Activated naive CD4-positive, alpha-beta T cell treated with anti-CD3 and anti-CD28 coated beads, Interleukin-2, amount 50 U/mL, for 24 hours (primary cell): ENCODE data around the gene GJA1.
"Not testable (repeated sequence)": the region's sequence is repeated elsewhere in the genome, so short reads cannot be mapped to it uniquely, and the experiment has no call there.

Experiments used
- H3K27ac Mint-ChIP-seq: one replicate; pipeline ENCODE4 v1.8.0; 2021; ENCODE audit warnings: mild to moderate bottlenecking, mixed read lengths
- H3K27me3 Mint-ChIP-seq: one replicate; pipeline ENCODE4 v1.8.0; 2021; ENCODE audit warnings: mixed read lengths
- H3K36me3 Mint-ChIP-seq: one replicate; pipeline ENCODE4 v1.8.0; 2021; ENCODE audit warnings: mixed read lengths
- H3K4me1 Mint-ChIP-seq: one replicate; pipeline ENCODE4 v1.8.0; 2021; ENCODE audit warnings: mixed read lengths
- H3K4me3 Mint-ChIP-seq: one replicate; pipeline ENCODE4 v1.8.0; 2021; ENCODE audit warnings: mild to moderate bottlenecking, mixed read lengths
- H3K9me3 Mint-ChIP-seq: one replicate; pipeline ENCODE4 v1.8.0; 2021; ENCODE audit warnings: mixed read lengths

Gene GJA1

DNA sequence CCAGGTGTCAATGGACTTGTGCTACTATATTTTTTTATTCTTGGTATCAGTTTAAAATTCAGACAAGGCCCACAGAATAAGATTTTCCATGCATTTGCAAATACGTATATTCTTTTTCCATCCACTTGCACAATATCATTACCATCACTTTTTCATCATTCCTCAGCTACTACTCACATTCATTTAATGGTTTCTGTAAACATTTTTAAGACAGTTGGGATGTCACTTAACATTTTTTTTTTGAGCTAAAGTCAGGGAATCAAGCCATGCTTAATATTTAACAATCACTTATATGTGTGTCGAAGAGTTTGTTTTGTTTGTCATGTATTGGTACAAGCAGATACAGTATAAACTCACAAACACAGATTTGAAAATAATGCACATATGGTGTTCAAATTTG is 13.1 kb downstream of the GJA1 start:
- H3K27me3 Mint-ChIP-seq, H3K9me3 Mint-ChIP-seq, H3K36me3 Mint-ChIP-seq, H3K27ac Mint-ChIP-seq, H3K4me1 Mint-ChIP-seq, H3K4me3 Mint-ChIP-seq: not testable (repeated sequence)

DNA sequence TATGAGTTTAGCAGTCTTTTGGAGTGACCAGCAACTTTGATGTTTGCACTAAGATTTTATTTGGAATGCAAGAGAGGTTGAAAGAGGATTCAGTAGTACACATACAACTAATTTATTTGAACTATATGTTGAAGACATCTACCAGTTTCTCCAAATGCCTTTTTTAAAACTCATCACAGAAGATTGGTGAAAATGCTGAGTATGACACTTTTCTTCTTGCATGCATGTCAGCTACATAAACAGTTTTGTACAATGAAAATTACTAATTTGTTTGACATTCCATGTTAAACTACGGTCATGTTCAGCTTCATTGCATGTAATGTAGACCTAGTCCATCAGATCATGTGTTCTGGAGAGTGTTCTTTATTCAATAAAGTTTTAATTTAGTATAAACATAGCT is 13.9 kb downstream of the GJA1 start:
- Mint-ChIP-seq H3K9me3 (no peaks in the 10 kb centered on the region), H3K36me3 (no peaks in the 10 kb centered on the region), H3K27ac (no peak overlapping the region), H3K27me3 (no peaks in the 10 kb centered on the region), H3K4me3 (no peak overlapping the region), H3K4me1 (no peaks in the 10 kb centered on the region)

DNA sequence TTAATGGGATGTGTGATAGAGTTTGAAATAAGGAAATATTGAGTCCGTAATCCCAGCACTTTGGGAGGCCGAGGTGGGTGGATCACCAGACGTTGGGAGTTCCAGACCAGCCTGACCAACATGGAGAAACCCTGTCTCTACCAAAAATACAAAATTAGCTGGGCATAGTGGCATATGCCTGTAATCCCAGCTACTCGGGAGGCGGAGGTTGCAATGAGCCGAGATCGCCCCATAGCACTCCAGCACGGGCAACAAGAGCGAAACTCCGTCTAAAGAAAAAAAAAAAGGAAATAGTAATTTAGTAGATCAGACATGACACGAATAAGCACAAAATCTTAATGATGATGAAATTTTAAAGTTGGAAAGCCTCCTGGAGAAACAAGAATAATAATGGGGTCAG is 14.8 kb downstream of the GJA1 start:
- H3K27ac Mint-ChIP-seq = no peak overlapping the region
- H3K4me1 Mint-ChIP-seq = no peaks in the 10 kb centered on the region
- no peaks in the 10 kb centered on the region for H3K36me3 Mint-ChIP-seq
- H3K9me3 Mint-ChIP-seq = no peaks in the 10 kb centered on the region
- no peak overlapping the region for H3K4me3 Mint-ChIP-seq
- H3K27me3 Mint-ChIP-seq = no peaks in the 10 kb centered on the region

- no peaks in the 10 kb centered on the region for H3K36me3 Mint-ChIP-seq
Observed at GRCh38 chr6:121451250-121451649, 15.8 kb downstream of the GJA1 start.

DNA sequence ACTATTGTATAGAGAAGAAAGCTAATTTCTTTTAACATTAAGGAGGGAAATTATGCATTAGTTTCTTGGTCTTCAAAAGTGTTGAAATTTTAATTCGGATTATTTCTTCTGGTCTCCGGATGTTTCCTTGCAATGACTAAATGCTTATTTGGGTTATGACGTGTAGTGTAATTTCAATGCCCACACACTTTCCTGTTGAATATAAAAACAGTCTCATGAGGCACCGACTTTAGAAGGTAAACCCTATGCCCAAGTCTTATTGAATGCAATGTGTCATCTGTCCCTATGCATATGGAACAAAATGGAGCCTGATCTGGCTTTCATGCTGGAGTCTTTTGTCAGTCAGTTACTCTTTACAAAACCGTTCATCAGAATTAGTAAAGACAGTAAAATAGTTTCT is 17.7 kb downstream of the GJA1 start:
- H3K36me3 Mint-ChIP-seq = no peaks in the 10 kb centered on the region
- H3K4me1 Mint-ChIP-seq = no peaks in the 10 kb centered on the region
- H3K27me3 Mint-ChIP-seq = no peaks in the 10 kb centered on the region
- no peak overlapping the region for H3K27ac Mint-ChIP-seq
- H3K4me3 Mint-ChIP-seq = no peak overlapping the region
- no peaks in the 10 kb centered on the region for H3K9me3 Mint-ChIP-seq

More at GRCh38 chr6:121451250-121451649, 15.8 kb downstream of the GJA1 start:
- Mint-ChIP-seq H3K27ac (no peak overlapping the region), H3K27me3 (no peaks in the 10 kb centered on the region), H3K9me3 (no peaks in the 10 kb centered on the region), H3K4me3 (no peak overlapping the region), H3K4me1 (no peaks in the 10 kb centered on the region)

- no peak overlapping the region for H3K27ac Mint-ChIP-seq
- H3K4me1 Mint-ChIP-seq = no peaks in the 10 kb centered on the region
- no peaks in the 10 kb centered on the region for H3K36me3 Mint-ChIP-seq
- no peak overlapping the region for H3K4me3 Mint-ChIP-seq
- no peaks in the 10 kb centered on the region for H3K9me3 Mint-ChIP-seq
- H3K27me3 Mint-ChIP-seq = no peaks in the 10 kb centered on the region
Observed at GRCh38 chr6:121460170-121460569, 24.7 kb downstream of the GJA1 start.

DNA sequence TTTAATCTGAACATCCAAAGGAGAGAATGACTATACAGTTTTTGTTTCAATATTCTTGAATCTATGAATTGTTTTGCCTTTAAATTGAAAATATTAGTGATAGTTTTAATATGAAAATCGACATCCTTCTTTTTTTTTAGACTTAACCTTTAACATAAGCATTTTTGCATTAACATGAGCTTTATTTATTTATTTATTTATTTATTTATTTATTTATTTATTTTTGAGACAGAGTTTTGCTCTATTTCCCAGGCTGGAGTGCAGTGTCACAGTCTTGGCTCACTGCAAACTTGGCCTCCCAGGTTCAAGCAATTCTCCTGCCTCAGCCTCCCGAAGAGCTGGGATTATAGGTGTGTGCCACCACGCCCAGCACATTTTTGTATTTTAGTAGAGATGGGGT is 27.6 kb downstream of the GJA1 start:
- no peaks in the 10 kb centered on the region for H3K9me3 Mint-ChIP-seq
- no peaks in the 10 kb centered on the region for H3K4me1 Mint-ChIP-seq
- no peak overlapping the region for H3K27ac Mint-ChIP-seq
- H3K4me3 Mint-ChIP-seq = no peak overlapping the region
- no peaks in the 10 kb centered on the region for H3K27me3 Mint-ChIP-seq
- no peaks in the 10 kb centered on the region for H3K36me3 Mint-ChIP-seq

DNA sequence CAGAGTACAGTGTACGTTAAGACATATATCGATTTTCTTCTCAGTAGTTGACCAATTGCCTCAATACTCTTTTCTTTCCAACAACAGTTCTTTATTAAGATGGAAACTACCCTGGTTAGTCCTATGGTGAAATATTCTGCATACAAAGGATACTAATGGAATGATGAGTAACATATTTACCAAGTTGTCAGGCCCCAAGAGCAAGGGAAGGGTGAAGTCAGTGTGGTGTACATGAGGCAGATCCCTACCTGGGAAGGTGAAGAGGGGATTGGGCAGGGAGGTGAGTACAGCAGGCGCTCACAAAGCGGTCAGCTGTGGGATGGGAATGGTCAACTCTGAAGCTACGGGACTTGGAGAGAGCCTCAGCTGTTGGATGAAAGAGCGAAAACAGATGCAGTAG is 29.7 kb downstream of the GJA1 start:
- no peaks in the 10 kb centered on the region for H3K4me1 Mint-ChIP-seq

DNA sequence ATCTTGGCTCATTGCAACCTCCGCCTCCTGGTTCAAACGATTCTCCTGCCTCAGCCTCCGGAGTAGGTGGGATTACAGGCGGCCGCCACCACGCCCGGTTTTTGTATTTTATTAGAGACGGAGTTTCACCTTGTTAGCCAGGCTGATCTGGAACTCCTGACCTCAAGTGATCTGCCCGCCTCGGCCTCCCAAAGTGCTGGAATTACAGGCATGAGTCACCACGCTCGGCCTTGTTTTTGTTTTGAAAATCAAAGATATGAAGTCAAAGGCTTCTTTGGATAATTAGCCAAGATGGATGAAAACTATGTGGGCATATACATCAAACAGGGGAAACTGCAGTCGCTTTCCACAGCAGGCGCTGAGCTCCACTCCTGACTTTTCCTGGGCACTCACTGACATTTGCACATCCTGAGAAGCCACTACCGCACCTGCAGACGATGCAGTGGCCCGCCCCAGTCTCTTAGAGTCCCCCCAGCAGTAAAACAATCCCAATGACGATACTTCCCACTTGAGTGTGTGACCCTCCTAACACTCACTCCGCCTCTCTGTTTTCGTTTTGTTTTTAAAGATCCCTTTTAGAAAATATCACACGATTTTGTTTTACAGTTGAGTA is 44.1 kb downstream of the GJA1 start:
- no peaks in the 10 kb centered on the region for H3K27me3 Mint-ChIP-seq
- H3K36me3 Mint-ChIP-seq = no peaks in the 10 kb centered on the region
- no peak overlapping the region for H3K27ac Mint-ChIP-seq
- no peaks in the 10 kb centered on the region for H3K9me3 Mint-ChIP-seq
- H3K4me3 Mint-ChIP-seq = no peak overlapping the region
- no peaks in the 10 kb centered on the region for H3K4me1 Mint-ChIP-seq

More for the DNA sequence above, 29.7 kb downstream of the GJA1 start:
- Mint-ChIP-seq H3K9me3 (no peaks in the 10 kb centered on the region), H3K27ac (no peak overlapping the region), H3K36me3 (no peaks in the 10 kb centered on the region), H3K27me3 (no peaks in the 10 kb centered on the region), H3K4me3 (no peak overlapping the region)

DNA sequence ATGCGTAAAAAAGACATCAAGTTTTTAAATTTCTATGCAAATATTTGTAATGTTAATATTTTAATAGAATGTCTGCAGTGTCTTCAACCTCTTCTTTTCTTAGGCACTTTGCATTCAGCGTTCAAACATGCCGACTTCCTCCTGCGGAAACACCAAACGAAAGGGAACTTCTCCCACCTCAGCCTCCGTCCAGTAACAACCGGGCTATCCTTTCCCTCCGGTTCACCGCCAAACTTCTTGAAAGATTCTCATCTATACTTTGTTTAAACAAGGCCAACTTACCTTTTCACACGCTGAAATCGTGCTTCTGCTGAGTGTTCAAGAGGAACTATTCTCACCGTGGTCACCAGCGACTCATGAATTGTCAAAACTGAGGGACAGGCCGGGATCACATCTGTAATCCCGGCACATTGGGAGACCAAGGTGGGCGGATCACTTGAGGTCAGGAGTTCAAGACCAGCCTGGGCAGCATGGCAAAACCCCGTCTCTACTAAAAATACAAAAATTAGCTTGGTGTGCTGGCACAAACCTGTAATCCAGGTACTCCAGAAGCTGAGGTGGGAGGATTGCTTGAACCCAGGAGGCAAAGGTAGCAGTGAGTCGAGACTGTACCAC is 44.8 kb downstream of the GJA1 start:
- Mint-ChIP-seq H3K4me3 (no peak overlapping the region), H3K4me1 (no peaks in the 10 kb centered on the region), H3K27ac (no peak overlapping the region), H3K27me3 (no peaks in the 10 kb centered on the region), H3K36me3 (no peaks in the 10 kb centered on the region), H3K9me3 (no peaks in the 10 kb centered on the region)

DNA sequence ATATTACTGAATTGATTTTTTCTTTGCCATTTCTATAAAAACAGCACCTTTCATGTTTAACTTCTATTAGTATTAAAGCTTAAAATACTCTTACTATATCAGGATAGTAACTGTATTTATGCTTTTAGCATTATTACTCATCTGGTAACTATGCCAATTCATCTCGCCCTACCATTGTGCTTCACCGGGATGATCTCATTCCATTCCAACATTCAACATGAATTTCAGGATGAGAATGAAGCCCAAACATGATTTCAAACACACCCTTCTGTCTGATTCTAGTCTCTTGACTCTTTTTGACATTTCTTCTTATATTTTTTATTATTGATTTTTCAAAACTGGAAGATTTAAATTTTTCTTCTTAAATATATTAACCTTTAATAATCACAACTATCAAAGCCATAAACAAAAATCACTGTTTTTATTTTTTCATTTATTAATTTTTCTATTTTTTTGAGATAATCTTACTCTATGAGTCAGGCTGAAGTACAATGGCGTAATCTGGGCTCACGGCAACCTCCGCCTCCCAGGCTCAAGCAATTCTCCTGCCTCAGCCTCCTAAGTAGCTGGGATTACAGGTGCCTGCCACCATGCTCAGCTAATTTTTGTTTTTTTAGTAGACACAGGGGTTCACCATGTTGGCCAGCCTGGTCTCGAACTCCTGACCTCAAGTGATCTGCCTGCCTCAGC is 46.7 kb downstream of the GJA1 start:
- H3K9me3 Mint-ChIP-seq = no peaks in the 10 kb centered on the region
- H3K36me3 Mint-ChIP-seq = no peaks in the 10 kb centered on the region

GRCh38 chr6:121482751-121483150 is 47.3 kb downstream of the GJA1 start:
- Mint-ChIP-seq H3K27ac (no peak overlapping the region), H3K4me3 (no peak overlapping the region), H3K36me3 (no peaks in the 10 kb centered on the region)

More for the DNA sequence above, 46.7 kb downstream of the GJA1 start:
- H3K27me3 Mint-ChIP-seq = no peaks in the 10 kb centered on the region
- no peak overlapping the region for H3K27ac Mint-ChIP-seq
- no peak overlapping the region for H3K4me3 Mint-ChIP-seq
- no peaks in the 10 kb centered on the region for H3K4me1 Mint-ChIP-seq

GRCh38 chr6:121485359-121485811 is 49.9 kb downstream of the GJA1 start:
- no peaks in the 10 kb centered on the region for H3K27me3 Mint-ChIP-seq
- H3K27ac Mint-ChIP-seq = no peak overlapping the region
- no peaks in the 10 kb centered on the region for H3K9me3 Mint-ChIP-seq
- no peak overlapping the region for H3K4me3 Mint-ChIP-seq
- no peaks in the 10 kb centered on the region for H3K4me1 Mint-ChIP-seq
- no peaks in the 10 kb centered on the region for H3K36me3 Mint-ChIP-seq

More at GRCh38 chr6:121482751-121483150, 47.3 kb downstream of the GJA1 start:
- Mint-ChIP-seq H3K27me3 (no peaks in the 10 kb centered on the region), H3K9me3 (no peaks in the 10 kb centered on the region), H3K4me1 (no peaks in the 10 kb centered on the region)

DNA sequence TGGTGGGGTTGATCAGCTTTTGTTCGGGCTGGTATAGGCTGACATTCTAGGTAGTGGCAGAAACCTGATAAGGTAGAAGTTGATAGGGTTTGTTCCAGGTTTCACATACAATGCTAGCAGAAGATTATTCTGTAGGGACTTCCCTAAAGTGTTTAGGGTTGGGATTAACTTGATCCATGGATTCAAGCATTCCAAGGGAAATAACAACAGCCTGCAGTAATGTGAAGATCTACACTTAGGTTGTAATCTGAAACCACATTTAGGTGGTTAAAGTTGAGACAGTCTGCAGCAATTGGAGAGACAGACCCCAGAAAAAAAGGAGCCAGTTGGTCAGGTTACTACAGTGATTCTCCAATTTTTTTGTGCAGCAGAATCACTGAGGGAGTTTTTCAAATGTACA is 56.1 kb downstream of the GJA1 start:
- Mint-ChIP-seq H3K9me3 (no peaks in the 10 kb centered on the region), H3K4me3 (no peak overlapping the region), H3K4me1 (no peaks in the 10 kb centered on the region), H3K27me3 (no peaks in the 10 kb centered on the region), H3K27ac (no peak overlapping the region), H3K36me3 (no peaks in the 10 kb centered on the region)

GRCh38 chr6:121492536-121492935 is 57.1 kb downstream of the GJA1 start:
- H3K9me3 Mint-ChIP-seq = no peaks in the 10 kb centered on the region
- H3K4me1 Mint-ChIP-seq = no peaks in the 10 kb centered on the region
- no peak overlapping the region for H3K27ac Mint-ChIP-seq
- H3K36me3 Mint-ChIP-seq = no peaks in the 10 kb centered on the region
- H3K27me3 Mint-ChIP-seq = no peaks in the 10 kb centered on the region
- H3K4me3 Mint-ChIP-seq = no peak overlapping the region

- Mint-ChIP-seq H3K4me3 (no peak overlapping the region), H3K4me1 (no peaks in the 10 kb centered on the region), H3K36me3 (no peaks in the 10 kb centered on the region), H3K9me3 (no peaks in the 10 kb centered on the region), H3K27me3 (no peaks in the 10 kb centered on the region), H3K27ac (no peak overlapping the region)
Observed at GRCh38 chr6:121497970-121498375, 62.5 kb downstream of the GJA1 start.
